NOMO-1 treated with dmso at 0.1 percent for 144 hours (cell line): ENCODE measurements around the gene MARK1.
"Not testable (repeated sequence)": the region's sequence is repeated elsewhere in the genome, so short reads cannot be mapped to it uniquely, and the experiment has no call there.

ENCODE experiments used
- DNase-seq: peaks from one replicate; lab custom pipeline; 2025; ENCODE audit not compliant: unreplicated experiment; lab: John Stamatoyannopoulos, UW

The MARK1 gene

GRCh38 chr1:220605651-220606050, 77.7 kb downstream of the MARK1 start:
- not testable (repeated sequence) for DNase-seq

GRCh38 chr1:220611100-220611499, 83.2 kb downstream of the MARK1 start:
- not testable (repeated sequence) for DNase-seq

- no peak for DNase-seq
These were observed 88.9 kb downstream of the MARK1 start for GRCh38 chr1:220616836-220617235.

- DNase-seq, result no peak
These were observed 100.5 kb downstream of the MARK1 start for GRCh38 chr1:220628431-220628830.

GRCh38 chr1:220631238-220631815, 103.4 kb downstream of the MARK1 start:
- no peak for DNase-seq

- no peak for DNase-seq
These were observed 109.8 kb downstream of the MARK1 start for GRCh38 chr1:220637759-220638158.

GRCh38 chr1:220642285-220642684, 114.3 kb downstream of the MARK1 start:
- DNase-seq, result no peak

GRCh38 chr1:220652995-220653394, 125.1 kb downstream of the MARK1 start:
- no peak for DNase-seq

- DNase-seq, result no peak
These were observed 127.6 kb downstream of the MARK1 start for GRCh38 chr1:220655509-220655908.

GRCh38 chr1:220655961-220656740, 128.2 kb downstream of the MARK1 start:
- no peak for DNase-seq

GRCh38 chr1:220666349-220666748, 138.4 kb downstream of the MARK1 start:
- no peak for DNase-seq

GRCh38 chr1:220669005-220669404, 141.1 kb downstream of the MARK1 start:
- DNase-seq, result no peak

- DNase-seq, result no peak
These were observed 142.4 kb downstream of the MARK1 start for GRCh38 chr1:220670365-220670764.

- no peak for DNase-seq
These were observed 146.0 kb downstream of the MARK1 start for GRCh38 chr1:220673921-220674320.

- DNase-seq, result no peak
These were observed 149.3 kb downstream of the MARK1 start for GRCh38 chr1:220677251-220677650.

GRCh38 chr1:220680085-220680687, 152.2 kb downstream of the MARK1 start:
- no peak for DNase-seq

GRCh38 chr1:220681220-220681880, 153.4 kb downstream of the MARK1 start:
- DNase-seq, result no peak

GRCh38 chr1:220682901-220683576, 155.1 kb downstream of the MARK1 start:
- DNase-seq, result no peak

GRCh38 chr1:220683716-220684115, 155.8 kb downstream of the MARK1 start:
- DNase-seq, result not testable (repeated sequence)

GRCh38 chr1:220684890-220685289, 157.0 kb downstream of the MARK1 start:
- DNase-seq, result no peak

GRCh38 chr1:220685879-220686278, 157.9 kb downstream of the MARK1 start:
- no peak for DNase-seq
